OCI-LY3 (cell line): ENCODE measurements around the gene DPCD.

ENCODE experiments used
- H2AFZ ChIP-seq: fragments of 200-600, 300-600 bp; shearing (Covaris generic); 2 replicates; pipeline ENCODE4 v1.6.0; 2014; ENCODE audit warnings: antibody characterized with exemption, low read depth, low read length
- H3K27ac ChIP-seq: fragments of 200-600, 300-600 bp; sonication (generic); 2 replicates; pipeline ENCODE4 v1.5.1; 2014; ENCODE audit warnings: mild to moderate bottlenecking, low read length, moderate library complexity, mixed read lengths
- H3K27me3 ChIP-seq: fragments of 200-600, 300-600 bp; sonication (generic); 2 replicates; pipeline ENCODE4 v1.6.1; 2014; ENCODE audit warnings: low read depth, low read length, mixed read lengths
- H3K36me3 ChIP-seq: fragments of 200-600, 300-600 bp; sonication (generic); replicated peaks from 2 replicates; pipeline ENCODE3; 2014; ENCODE audit warnings: low read depth, low read length, mixed read lengths
- H3K4me1 ChIP-seq: fragments of 300-600, 200-600 bp; sonication (generic); 2 replicates; pipeline ENCODE4 v1.6.1; 2014; ENCODE audit warnings: low read length, mixed read lengths
- H3K4me2 ChIP-seq: fragments of 200-600, 300-600 bp; sonication (generic); 2 replicates; pipeline ENCODE4 v1.6.1; 2014; ENCODE audit warnings: low read length, mixed read lengths
- H3K4me3 ChIP-seq: fragments of 300-600, 200-600 bp; sonication (generic); 2 replicates; pipeline ENCODE4 v1.5.1; 2014; ENCODE audit warnings: antibody characterized with exemption, mild to moderate bottlenecking, low read length, moderate library complexity
- H3K79me2 ChIP-seq: fragments of 300-600, 200-600 bp; shearing (Covaris generic); 2 replicates; pipeline ENCODE4 v1.6.1; 2014; ENCODE audit warnings: mild to moderate bottlenecking, low read length, mixed read lengths
- H3K9ac ChIP-seq: fragments of 300-600, 200-600 bp; shearing (Covaris generic); 2 replicates; pipeline ENCODE4 v1.6.0; 2014; ENCODE audit warnings: mild to moderate bottlenecking, low read length, moderate library complexity
- H3K9me3 ChIP-seq: fragments of 200-600, 300-600 bp; shearing (Covaris generic); 2 replicates; pipeline ENCODE4 v1.6.1; 2014; ENCODE audit warnings: low read length, mixed read lengths; ENCODE audit not compliant: insufficient read depth
- H4K20me1 ChIP-seq: fragments of 200-600, 300-600 bp; sonication (generic); 2 replicates; pipeline ENCODE4 v1.6.1; 2016; ENCODE audit warnings: low read length, mixed read lengths; ENCODE audit not compliant: insufficient read depth
- CTCF ChIP-seq: fragments of 200-600, 300-600 bp; sonication (generic); IDR thresholded peaks from 2 replicates; pipeline ENCODE4 v1.5.1; 2014; ENCODE audit warnings: antibody characterized with exemption, low read length, low read depth
- EZH2phosphoT487 ChIP-seq: fragments of 200-600 bp; shearing (Covaris generic); IDR thresholded peaks from 2 replicates; pipeline ENCODE4 v1.6.1; 2018; ENCODE audit warnings: antibody characterized with exemption, mixed run types, low read depth

DPCD gene

DNA sequence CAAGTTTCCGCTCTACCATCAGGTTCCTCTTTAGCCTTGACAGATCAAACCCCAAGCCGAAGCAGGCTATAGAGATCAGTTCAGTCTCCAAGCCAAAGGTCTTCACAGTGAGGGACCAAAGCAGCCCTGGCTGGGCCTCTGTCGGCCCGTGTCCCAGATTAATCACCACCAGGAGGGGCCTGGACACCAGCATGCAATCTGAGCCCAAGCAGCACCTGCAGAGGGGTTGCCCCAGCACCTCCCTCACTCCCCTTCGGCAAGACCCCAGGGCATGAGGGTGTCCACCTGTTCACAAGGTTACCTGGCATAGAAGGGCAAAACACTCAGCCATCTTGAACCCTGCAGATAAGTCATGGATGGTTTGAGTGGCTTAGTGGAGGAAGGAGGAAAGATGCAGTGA, 70.9 kb downstream of the DPCD start:
- Histone ChIP-seq H3K27me3 (no peaks in the 10 kb centered on the region), H4K20me1 (no peaks in the 10 kb centered on the region), H3K9me3 (no peaks in the 10 kb centered on the region), H3K36me3 (peaks cover 15% of the 10 kb centered on the region), H3K79me2 (no peaks in the 10 kb centered on the region), H3K9ac (no peak overlapping the region), H3K4me2 (no peak overlapping the region), H3K4me1 (no peaks in the 10 kb centered on the region), H3K4me3 (no peak overlapping the region), H2AFZ (no peak overlapping the region), H3K27ac (no peak overlapping the region)
- TF ChIP-seq CTCF: no peak
- no peak for TF ChIP-seq EZH2phosphoT487
